ENCODE results near the gene ANO7. TPM values are rescaled to one million over a fixed set of nuclear protein-coding genes. Genes with fewer than 3 reads are reported as not detected.

ANO7 gene
- total and polyA plus RNA-seq, 2 of the 8 experiments (the other 6 are each of a cell fraction or from before 2014, with no cell fraction given): 3.2 to 6.9 TPM

DNA sequence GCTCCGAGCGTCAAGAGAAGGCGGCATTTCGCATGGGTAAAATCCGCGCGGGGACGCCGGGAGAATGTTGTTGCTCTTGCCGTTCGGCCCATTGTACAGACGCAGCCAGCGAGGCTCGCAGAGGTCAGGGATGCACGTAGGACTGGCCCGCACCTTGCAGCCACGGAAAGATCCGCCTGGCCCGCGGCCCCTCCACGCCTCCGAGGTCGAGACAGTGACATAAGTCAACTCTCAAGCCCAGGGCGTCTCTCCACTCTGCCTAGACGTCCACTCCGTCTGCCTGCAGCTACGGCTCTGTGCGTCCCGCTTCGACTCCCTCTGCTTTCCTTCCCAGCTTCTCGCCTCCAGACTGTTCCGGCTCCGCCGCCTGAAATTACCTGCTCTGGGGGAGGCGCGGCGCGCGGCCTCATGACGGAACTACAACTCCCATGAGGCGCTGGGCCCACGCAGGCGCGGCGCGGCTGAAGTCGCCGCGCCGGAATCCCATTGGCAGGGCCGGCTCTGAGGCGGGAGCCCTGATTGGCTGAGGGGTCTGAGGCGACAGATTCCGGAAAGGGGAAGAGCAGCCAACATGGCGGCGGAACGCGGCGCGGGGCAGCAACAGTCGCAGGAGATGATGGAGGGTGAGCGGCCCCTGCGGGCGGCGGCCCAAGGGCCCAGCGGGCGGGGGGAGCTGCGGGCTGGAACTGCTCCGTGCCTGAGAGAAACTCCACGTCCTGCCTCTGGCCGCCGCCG lies 38.4 kb upstream of the ANO7 start, which contains the start of gene PPP1R7:
PPP1R7 (plus strand) TSS at position 543 of the 735 bp plus-strand sequence; CDS start at position 572, 29 bp downstream.
- H2BK15ac ChIP-seq (ENCODE audit: low read length): no peak within 1 kb of the TSS
- peak within 1 kb of the TSS; percentile 10 for H4K5ac ChIP-seq (ENCODE audit: insufficient read length, low read depth, low read length)
- H2AK5ac ChIP-seq (ENCODE audit: low read depth, low read length): no peak within 1 kb of the TSS
- H4K8ac ChIP-seq (ENCODE audit: extremely low read depth, insufficient read depth, low read length): peak within 1 kb of the TSS; percentile 92; the same call in 1 of the 2 replicates
- FAIRE-seq: no peak
- no peak within 1 kb of the TSS for H2BK5ac ChIP-seq (ENCODE audit: low read depth, low read length)
- peaks cover 1 to 11% of the 10 kb centered on the region in 2 experiments for H4K20me1 ChIP-seq (replicated peaks in 1 of 2; ENCODE audit: control insufficient read depth in 1 of 2, insufficient read depth in 2 of 2, low read length in 2 of 2)
- H3K18ac ChIP-seq (ENCODE audit: extremely low read depth, low read length): no peak within 1 kb of the TSS
- H2AFZ ChIP-seq (ENCODE audit: low read length): peak within 1 kb of the TSS; percentile 77; the same call in 1 of the 2 replicates
- ChIA-PET CTCF (ENCODE audit: partially characterized antibody) (interaction anchor here (0.8 to 3.2 kb wide), 6 partner anchors 8 to 316 kb away, joined by 3 to 15 read pairs (median 4); no protein-coding TSS in a partner anchor), POLR2A (ENCODE audit: partially characterized antibody) (interaction anchor here (0.8 to 2.2 kb wide), 11 partner anchors 13 to 487 kb away, joined by 3 to 10 read pairs (median 3); partner anchors contain the start of genes ATG4B, MTERF4 and THAP4)
- peak within 1 kb of the TSS; percentile 59 to 76 (median 64) for H3K9ac ChIP-seq (replicated peaks in 1 of 4; ENCODE audit: extremely low read depth in 1 of 4, low read depth in 3 of 4, low read length in 3 of 4)
- H4K91ac ChIP-seq (replicated peaks; ENCODE audit: insufficient read length, low read length): no peak within 1 kb of the TSS
- no peak within 1 kb of the TSS for H2BK20ac ChIP-seq (ENCODE audit: low read length)
- peaks cover 6% of the 10 kb centered on the region; the same call in 1 of the 2 replicates for H3K23me2 ChIP-seq (ENCODE audit: low read depth, low read length)
- H3K79me1 ChIP-seq (ENCODE audit: low read depth, low read length): peaks cover 6% of the 10 kb centered on the region
- H3K79me2 ChIP-seq (ENCODE audit: control insufficient read depth in 1 of 2, insufficient read depth in 2 of 2, low read length in 2 of 2): peaks cover 0 to 32% of the 10 kb centered on the region in 2 experiments; a peak in 2 of 4 replicates
- H3K23ac ChIP-seq (ENCODE audit: insufficient read length): no peak within 1 kb of the TSS
- peak within 1 kb of the TSS; percentile 23 for H3K4ac ChIP-seq (replicated peaks; ENCODE audit: insufficient read length, low read depth, low read length)
- H3K4me3 ChIP-seq (ENCODE audit: extremely low read depth in 1 of 4, insufficient read depth in 2 of 4, low read depth in 3 of 4, low read length in 4 of 4): peak within 1 kb of the TSS; percentile 71 to 83 (median 79)
- peak within 1 kb of the TSS; percentile 60; the same call in 1 of the 2 replicates for H2BK12ac ChIP-seq (ENCODE audit: low read depth, low read length)
- whole genome bisulfite sequencing, 2 experiments (ENCODE audit: extremely low coverage in 1 of 2, insufficient coverage in 1 of 2, insufficient read length in 1 of 2, insufficient replicate concordance in 2 of 2, low coverage in 1 of 2, low lambda C conversion rate in 2 of 2, missing lambda C conversion rate in 1 of 2): 1% methylated on average over 61 of the region's 73 CpGs; no CpG with 5 or more reads in 1 of the 2 experiments
- H3K9me3 ChIP-seq (ENCODE audit: insufficient read depth in 2 of 2, low read depth in 1 of 2, low read length in 1 of 2): no peaks in the 10 kb centered on the region
- H3K27me3 ChIP-seq (replicated peaks in 1 of 4; ENCODE audit: control insufficient read depth in 3 of 4, extremely low read depth in 1 of 4, insufficient read depth in 3 of 4, low read length in 3 of 4): 0 out of 7 replicates have a peak, but pooled peaks cover 0 to 3% (median 2%) of the 10 kb centered on the region in 4 experiments
- H3K4me2 ChIP-seq (ENCODE audit: insufficient read depth in 1 of 2, low read depth in 2 of 2, low read length in 2 of 2): peak within 1 kb of the TSS; percentile 71 to 98
- H3K56ac ChIP-seq (replicated peaks; ENCODE audit: insufficient read length, low read depth, low read length): no peak within 1 kb of the TSS
- DNase-seq (ENCODE audit: low read depth in 1 of 2, low spot score in 2 of 2): peak; percentile 87 to 88
- H3K27ac ChIP-seq (ENCODE audit: low read depth, low read length): no peak within 1 kb of the TSS; the same call in 1 of the 2 replicates
- no peak within 1 kb of the TSS for H3K14ac ChIP-seq (ENCODE audit: insufficient read length)
- H2BK120ac ChIP-seq (replicated peaks; ENCODE audit: low read depth, low read length): no peak within 1 kb of the TSS
- peaks cover 0 to 11% (median 7%) of the 10 kb centered on the region in 4 experiments; a peak in 6 of 7 replicates for H3K4me1 ChIP-seq (replicated peaks in 1 of 4; ENCODE audit: control insufficient read depth in 3 of 4, insufficient read depth in 4 of 4, low read length in 3 of 4)
- H3K36me3 ChIP-seq (ENCODE audit: control insufficient read depth in 2 of 4, insufficient read depth in 4 of 4, low read length in 3 of 4): peaks cover 0 to 2% (median 0%) of the 10 kb centered on the region in 4 experiments; a peak in 1 of 8 replicates
- TF ChIP-seq POU5F1 (IDR thresholded peaks at IDR 0.05; ENCODE audit: low read depth, low read length) (no peak), NRF1 (IDR thresholded peaks at IDR 0.05; ENCODE audit: low read depth, low read length) (peak; percentile 74), SIX5 (IDR thresholded peaks at IDR 0.05; ENCODE audit: low read depth, low read length) (peak; percentile 87), ASH2L (IDR thresholded peaks at IDR 0.05; ENCODE audit: low read length) (peak; percentile 7), PHF8 (conservative IDR thresholded peaks at IDR 0.05; ENCODE audit: low read depth, low read length) (peak; percentile 77), SRF (IDR thresholded peaks at IDR 0.05; ENCODE audit: low read depth, low read length) (peak; percentile 63), RAD21 (IDR thresholded peaks at IDR 0.05 in 1 of 2, conservative IDR thresholded peaks at IDR 0.05 in 1 of 2; ENCODE audit: low read depth in 2 of 2, low read length in 2 of 2) (0 out of 4 replicates have a peak, but pooled peaks of 1 of the 2 experiments have one; percentile 6), CREB1 (IDR thresholded peaks at IDR 0.05) (peak; percentile 89), SP1 (IDR thresholded peaks at IDR 0.05; ENCODE audit: low read depth, low read length) (peak; percentile 66; the same call in 1 of the 2 replicates), GABPA (IDR thresholded peaks at IDR 0.05; ENCODE audit: borderline replicate concordance, insufficient read depth, low read length) (no peak), TAF1 (IDR thresholded peaks at IDR 0.05; ENCODE audit: low read depth, low read length) (peak; percentile 84), TEAD4 (IDR thresholded peaks at IDR 0.05; ENCODE audit: low read depth, low read length) (no peak)
